Endothelial cell of umbilical vein (primary cell): ENCODE data around the gene LRP1B. TPM values are rescaled to one million over a fixed set of nuclear protein-coding genes. Genes with fewer than 3 reads are reported as not detected.

Source experiments
- BruUV-seq: library from RNA; stranded (reverse); fragments of 400-500 nt; replicated peaks from 2 replicates; lab custom pipeline; 2021; lab: Mats Ljungman, UMichigan
- CTCF ChIA-PET: fragments of 300-600, 350-600 bp; sonication (Branson Sonifier 250); formaldehyde crosslinking; loops from one replicate; lab custom pipeline; 2021; ENCODE audit warnings: antibody characterized with exemption, inconsistent platforms; lab: Charles Lee
- POLR2A ChIA-PET: fragments of 300-600, 350-600 bp; sonication (Branson Sonifier 250); formaldehyde crosslinking; loops from one replicate; lab custom pipeline; 2021; ENCODE audit warnings: antibody characterized with exemption, inconsistent platforms; lab: Charles Lee
- DNase-seq: peaks from one replicate; pipeline ENCODE4 v3.0.0-alpha.2; 2011; ENCODE audit warnings: low read depth, low spot score
- FAIRE-seq: peaks from 2 replicates; lab custom pipeline; 2011; peaks lifted over from hg19 to GRCh38; lab: Jason Lieb, UNC
- H2AFZ ChIP-seq: 2 replicates; pipeline ENCODE4 v1.6.0; 2012; ENCODE audit warnings: low read depth, low read length, control low read depth, inconsistent platforms
- H3K27ac ChIP-seq: 2 replicates; pipeline ENCODE4 v1.5.1; 2011; ENCODE audit warnings: low read depth, mild to moderate bottlenecking, control low read depth, low read length, moderate library complexity; ENCODE audit not compliant: insufficient read depth
- H3K27me3 ChIP-seq, 2 experiments: 2 replicates each; pipeline versions ENCODE4 v1.6.0 to v1.6.1; 2011; ENCODE audit warnings: low read length in 2 of 2, mixed read lengths in 1 of 2; ENCODE audit not compliant: control insufficient read depth in 2 of 2, insufficient read depth in 2 of 2
- H3K36me3 ChIP-seq, 2 experiments: 2 replicates in 1 of 2; 3 replicates in 1 of 2; pipeline ENCODE4 v1.5.1; 2011; ENCODE audit warnings: low read length in 2 of 2, mild to moderate bottlenecking in 1 of 2, moderate library complexity in 1 of 2; ENCODE audit not compliant: control insufficient read depth in 2 of 2, insufficient read depth in 2 of 2; ENCODE audit errors: extremely low read depth in 1 of 2
- H3K4me1 ChIP-seq: 3 replicates; pipeline ENCODE4 v1.5.1; 2011; ENCODE audit warnings: mild to moderate bottlenecking, low read length; ENCODE audit not compliant: control insufficient read depth, insufficient read depth; ENCODE audit errors: extremely low read depth
- H3K4me2 ChIP-seq: 2 replicates; pipeline ENCODE4 v1.6.1; 2011; ENCODE audit warnings: low read length, control low read depth, mixed read lengths; ENCODE audit not compliant: insufficient read depth
- H3K4me3 ChIP-seq, 3 experiments: fragments of 200-600 bp in 1 of 3; sonication (generic), shearing (Covaris generic) in 1 of 3; replicated peaks in 1 of 3; 2 replicates each; pipeline ENCODE4 v1.5.1; 2011 to 2016; ENCODE audit warnings: control low read depth in 3 of 3, low read length in 3 of 3, mild to moderate bottlenecking in 2 of 3, inconsistent platforms in 1 of 3, low read depth in 1 of 3, moderate library complexity in 1 of 3; ENCODE audit not compliant: insufficient read depth in 1 of 3
- H3K79me2 ChIP-seq: 2 replicates; pipeline ENCODE4 v1.6.0; 2012; ENCODE audit warnings: low read length, inconsistent platforms; ENCODE audit not compliant: control insufficient read depth, insufficient read depth
- H3K9ac ChIP-seq: replicated peaks from 2 replicates; pipeline ENCODE3; 2011; ENCODE audit warnings: low read length, control low read depth; ENCODE audit not compliant: insufficient read depth; ENCODE audit errors: extremely low read depth
- H3K9me1 ChIP-seq: replicated peaks from 3 replicates; pipeline ENCODE4 v1.6.0; 2011; ENCODE audit warnings: mild to moderate bottlenecking, low read length; ENCODE audit not compliant: control insufficient read depth, insufficient read depth; ENCODE audit errors: extremely low read depth
- H3K9me3 ChIP-seq: replicated peaks from 2 replicates; pipeline ENCODE4 v1.5.1; 2012; ENCODE audit warnings: low read length, inconsistent platforms; ENCODE audit not compliant: control insufficient read depth, insufficient read depth
- H4K20me1 ChIP-seq: replicated peaks from 2 replicates; pipeline ENCODE3; 2011; ENCODE audit warnings: mild to moderate bottlenecking, low read length; ENCODE audit not compliant: control insufficient read depth, insufficient read depth; ENCODE audit errors: extremely low read depth
- EZH2 ChIP-seq: IDR thresholded peaks from 2 replicates; pipeline ENCODE4 v1.6.1; 2012; ENCODE audit warnings: borderline replicate concordance, low read depth, mild to moderate bottlenecking, moderate library complexity, low read length, inconsistent platforms; ENCODE audit not compliant: severe bottlenecking
- FOS ChIP-seq: IDR thresholded peaks from 2 replicates; pipeline ENCODE4 v1.6.1; 2011; ENCODE audit warnings: mild to moderate bottlenecking, low read length, moderate library complexity, borderline replicate concordance; ENCODE audit not compliant: insufficient read depth
- GATA2 ChIP-seq: IDR thresholded peaks from 2 replicates; pipeline ENCODE4 v1.7.0; 2011; ENCODE audit warnings: low read depth, mild to moderate bottlenecking, moderate library complexity, mixed read lengths, low read length; ENCODE audit not compliant: insufficient read length, insufficient read depth
- JUN ChIP-seq: IDR thresholded peaks from 2 replicates; pipeline ENCODE4 v1.6.1; 2011; ENCODE audit warnings: borderline replicate concordance, low read depth; ENCODE audit not compliant: insufficient read length, insufficient read depth
- MYC ChIP-seq: IDR thresholded peaks from one replicate; pipeline ENCODE4 v1.6.1; 2011; ENCODE audit warnings: mild to moderate bottlenecking, low read depth, low read length
- POLR2A ChIP-seq: IDR thresholded peaks from 2 replicates; pipeline ENCODE4 v1.6.1; 2012; ENCODE audit warnings: low read depth, mild to moderate bottlenecking, control low read depth, low read length
- POLR2AphosphoS5 ChIP-seq: IDR thresholded peaks from 2 replicates; pipeline ENCODE4 v1.6.1; 2012; ENCODE audit warnings: low read depth, mild to moderate bottlenecking, control low read depth, low read length, moderate library complexity; ENCODE audit not compliant: insufficient read depth
- dilution Hi-C: fragments of 300-500 bp; cut with MboI; formaldehyde crosslinking; loops from one replicate; pipeline ENCODE4 v1.15.0; 2019; ENCODE audit warnings: low sequenced_read_pairs; ENCODE audit not compliant: extremely low pct_ligation_motif_present
- intact Hi-C: fragments of 100-400 bp; cut with micrococcal nuclease; formaldehyde crosslinking; loops from one replicate; pipeline ENCODE4 v1.10.0; 2022
- polyA plus RNA-seq, 4 experiments: library from polyadenylated mRNA; depleted of rRNA in 3 of 4; stranded (reverse) in 3 of 4; unstranded in 1 of 4; fragments of >200 nt; gene quantifications; 2 replicates each; pipeline versions ENCODE4 v1.2.1 to v1.2.3, GENCODE V29; 2011 to 2012; ENCODE audit warnings: missing spikeins in 1 of 4
- total RNA-seq: library from RNA; stranded (reverse); gene quantifications from 2 replicates; pipeline ENCODE4 v1.2.3, GENCODE V29; 2021
- TF ChIP-seq, protein P1 (sequence below): IDR thresholded peaks from 2 replicates; pipeline ENCODE4 v1.6.1; 2011; ENCODE audit not compliant: insufficient read depth, insufficient read length
- TF ChIP-seq, protein P2 (sequence below), 2 donors: IDR thresholded peaks; 1 replicate in 1 of 2; 2 replicates in 1 of 2; pipeline ENCODE4 v1.5.1; 2011; ENCODE audit warnings: low read length in 2 of 2, mild to moderate bottlenecking in 2 of 2, moderate library complexity in 2 of 2, control low read depth in 1 of 2, inconsistent platforms in 1 of 2, low read depth in 1 of 2; ENCODE audit not compliant: insufficient read depth in 1 of 2; ENCODE audit errors: extremely low read depth in 1 of 2

LRP1B gene
- total and polyA plus RNA-seq, 2 donors (not counting 3 experiments of a cell fraction or from before 2014, with no cell fraction given) = 0.03 to 0.07 TPM

DNA sequence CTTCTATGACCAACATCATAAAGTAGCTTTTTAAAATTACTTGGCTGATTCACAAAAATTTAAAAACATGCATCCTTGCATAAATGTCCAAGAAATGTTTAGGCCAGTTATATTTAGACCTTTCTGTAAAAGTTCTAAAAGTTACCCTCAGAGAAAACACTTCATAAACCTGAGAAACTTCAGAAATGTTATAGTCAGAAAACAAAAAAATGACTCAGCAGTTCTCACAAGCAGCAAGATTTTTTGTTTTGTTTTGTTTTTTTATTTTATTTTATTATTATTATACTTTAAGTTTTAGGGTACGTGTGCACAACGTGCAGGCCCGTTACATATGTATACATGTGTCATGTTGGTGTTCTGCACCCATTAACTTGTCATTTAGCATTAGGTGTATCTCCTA lies 648.1 kb downstream of the LRP1B start:
- no peaks in the 10 kb centered on the region for H3K36me3 ChIP-seq
- H3K9me1 ChIP-seq = no peaks in the 10 kb centered on the region
- no peaks in the 10 kb centered on the region for H4K20me1 ChIP-seq
- FAIRE-seq (no peak), DNase-seq (no peak)
- dilution Hi-C loops = no loop called here
- H3K27me3 ChIP-seq = no peaks in the 10 kb centered on the region
- no TSS peak for BruUV-seq
- H2AFZ ChIP-seq = no peak overlapping the region
- H3K9me3 ChIP-seq = no peaks in the 10 kb centered on the region
- ChIA-PET CTCF (interaction anchor here (1.4 kb wide), 2 partner anchors 9 kb away, joined by 4 to 5 read pairs; no protein-coding TSS in a partner anchor), POLR2A (no interaction called here)
- no peaks in the 10 kb centered on the region for H3K4me1 ChIP-seq
- H3K27ac ChIP-seq = no peak overlapping the region
- H3K9ac ChIP-seq = no peak overlapping the region
- intact Hi-C loops = no loop called here
- no peak overlapping the region for H3K4me3 ChIP-seq
- no peak overlapping the region for H3K4me2 ChIP-seq
- TF ChIP-seq POLR2A = no peak
- TF ChIP-seq, protein P1, sequence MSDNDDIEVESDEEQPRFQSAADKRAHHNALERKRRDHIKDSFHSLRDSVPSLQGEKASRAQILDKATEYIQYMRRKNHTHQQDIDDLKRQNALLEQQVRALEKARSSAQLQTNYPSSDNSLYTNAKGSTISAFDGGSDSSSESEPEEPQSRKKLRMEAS = no peak
- TF ChIP-seq EZH2 = no peak
- TF ChIP-seq, protein P2, sequence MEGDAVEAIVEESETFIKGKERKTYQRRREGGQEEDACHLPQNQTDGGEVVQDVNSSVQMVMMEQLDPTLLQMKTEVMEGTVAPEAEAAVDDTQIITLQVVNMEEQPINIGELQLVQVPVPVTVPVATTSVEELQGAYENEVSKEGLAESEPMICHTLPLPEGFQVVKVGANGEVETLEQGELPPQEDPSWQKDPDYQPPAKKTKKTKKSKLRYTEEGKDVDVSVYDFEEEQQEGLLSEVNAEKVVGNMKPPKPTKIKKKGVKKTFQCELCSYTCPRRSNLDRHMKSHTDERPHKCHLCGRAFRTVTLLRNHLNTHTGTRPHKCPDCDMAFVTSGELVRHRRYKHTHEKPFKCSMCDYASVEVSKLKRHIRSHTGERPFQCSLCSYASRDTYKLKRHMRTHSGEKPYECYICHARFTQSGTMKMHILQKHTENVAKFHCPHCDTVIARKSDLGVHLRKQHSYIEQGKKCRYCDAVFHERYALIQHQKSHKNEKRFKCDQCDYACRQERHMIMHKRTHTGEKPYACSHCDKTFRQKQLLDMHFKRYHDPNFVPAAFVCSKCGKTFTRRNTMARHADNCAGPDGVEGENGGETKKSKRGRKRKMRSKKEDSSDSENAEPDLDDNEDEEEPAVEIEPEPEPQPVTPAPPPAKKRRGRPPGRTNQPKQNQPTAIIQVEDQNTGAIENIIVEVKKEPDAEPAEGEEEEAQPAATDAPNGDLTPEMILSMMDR (IDR thresholded peaks at IDR 0.05; ENCODE audit: extremely low read depth in 1 of 2, insufficient read depth in 1 of 2, low read depth in 1 of 2, low read length in 2 of 2) = no peak
- no peak for TF ChIP-seq POLR2AphosphoS5
- TF ChIP-seq MYC = no peak
- TF ChIP-seq JUN = no peak
- TF ChIP-seq FOS = no peak
- no peak for TF ChIP-seq GATA2
- no peaks in the 10 kb centered on the region for H3K79me2 ChIP-seq
